HEK293 (cell line): ENCODE measurements around the gene MTHFSD.

Experiments
- CTCF ChIA-PET: fragments of 350-600 bp; formaldehyde crosslinking; extraction: SDS; loops from one replicate; lab custom pipeline; 2021; ENCODE audit warnings: antibody characterized with exemption; lab: Yijun Ruan, JAX
- POLR2A ChIA-PET: fragments of 300-600 bp; formaldehyde crosslinking; extraction: SDS; loops from one replicate; lab custom pipeline; 2020; ENCODE audit warnings: antibody characterized with exemption, inconsistent platforms; lab: Yijun Ruan, JAX
- H3K27ac ChIP-seq: fragments of 200-500 bp; sonication (Bioruptor generic); 2 replicates; pipeline ENCODE4 v1.5.1; 2014; ENCODE audit warnings: low read depth, low read length, control low read depth, inconsistent platforms; ENCODE audit errors: extremely low read depth
- H3K36me3 ChIP-seq, 2 experiments: fragments of 200-500 bp in 1 of 2; sonication (Bioruptor generic) in 1 of 2; 1 replicate in 1 of 2; 2 replicates in 1 of 2; pipeline ENCODE4 v1.5.1; 2014 to 2017; ENCODE audit warnings: inconsistent platforms in 2 of 2, low read length in 2 of 2; ENCODE audit not compliant: control insufficient read depth in 2 of 2, insufficient read depth in 1 of 2
- H3K4me1 ChIP-seq: fragments of 200-500 bp; sonication (Bioruptor generic); 2 replicates; pipeline ENCODE4 v1.5.1; 2014; ENCODE audit warnings: mild to moderate bottlenecking, low read length, inconsistent platforms; ENCODE audit not compliant: control insufficient read depth, insufficient read depth
- H3K4me3 ChIP-seq: 2 replicates; pipeline ENCODE4 v1.5.1; 2011; ENCODE audit warnings: low read depth, mild to moderate bottlenecking, control low read depth, low read length, moderate library complexity
- H3K9me3 ChIP-seq: fragments of 200-500 bp; sonication (Bioruptor generic); 2 replicates; pipeline ENCODE4 v1.5.1; 2014; ENCODE audit warnings: low read depth, low read length, inconsistent platforms; ENCODE audit not compliant: control insufficient read depth, insufficient read depth
- GLIS2 ChIP-seq: fragments of 450-650 bp; formaldehyde crosslinking; IDR thresholded peaks from 2 replicates; pipeline ENCODE4 v1.5.1; 2016; ENCODE audit warnings: missing biosample characterization, missing genetic modification characterization
- KLF16 ChIP-seq: fragments of 450-650 bp; formaldehyde crosslinking; IDR thresholded peaks from 2 replicates; pipeline ENCODE4 v1.5.1; 2017; ENCODE audit warnings: missing biosample characterization, missing genetic modification characterization
- PRDM1 ChIP-seq: fragments of 450-650 bp; formaldehyde crosslinking; IDR thresholded peaks from 2 replicates; pipeline ENCODE4; 2016; ENCODE audit warnings: missing biosample characterization, missing genetic modification characterization
- SETDB1 ChIP-seq: IDR thresholded peaks from one replicate; pipeline ENCODE4 v1.6.1; 2017; ENCODE audit warnings: mild to moderate bottlenecking, low read length, moderate library complexity, mixed read lengths; ENCODE audit not compliant: insufficient read length
- SP2 ChIP-seq: fragments of 450-650 bp; formaldehyde crosslinking; IDR thresholded peaks from 2 replicates; pipeline ENCODE4 v1.5.1; 2016; ENCODE audit warnings: missing biosample characterization, missing genetic modification characterization
- ZBTB17 ChIP-seq: fragments of 450-650 bp; formaldehyde crosslinking; IDR thresholded peaks from 2 replicates; pipeline ENCODE4 v1.5.1; 2016; ENCODE audit warnings: missing biosample characterization, missing genetic modification characterization
- ZBTB8A ChIP-seq: fragments of 450-650 bp; formaldehyde crosslinking; IDR thresholded peaks from 2 replicates; pipeline ENCODE4 v1.5.1; 2016; ENCODE audit warnings: missing biosample characterization, missing genetic modification characterization
- ZIC2 ChIP-seq: fragments of 450-650 bp; formaldehyde crosslinking; IDR thresholded peaks from 2 replicates; pipeline ENCODE4 v1.5.1; 2016; ENCODE audit warnings: missing biosample characterization, missing genetic modification characterization
- ZNF133 ChIP-seq: fragments of 450-650 bp; formaldehyde crosslinking; IDR thresholded peaks from 2 replicates; pipeline ENCODE4 v1.5.1; 2016; ENCODE audit warnings: missing biosample characterization, missing genetic modification characterization
- ZNF214 ChIP-seq: fragments of 450-650 bp; formaldehyde crosslinking; IDR thresholded peaks from 2 replicates; pipeline ENCODE4 v1.5.1; 2017; ENCODE audit warnings: missing biosample characterization, mild to moderate bottlenecking, missing genetic modification characterization, borderline replicate concordance
- ZNF23 ChIP-seq: fragments of 450-650 bp; formaldehyde crosslinking; IDR thresholded peaks from 2 replicates; pipeline ENCODE4 v1.5.1; 2016; ENCODE audit warnings: missing biosample characterization, missing genetic modification characterization, borderline replicate concordance
- ZNF239 ChIP-seq: fragments of 450-650 bp; formaldehyde crosslinking; IDR thresholded peaks from 2 replicates; pipeline ENCODE4 v1.5.1; 2016; ENCODE audit warnings: missing biosample characterization, missing genetic modification characterization
- ZNF274 ChIP-seq, 2 experiments: fragments of 200-500 bp in 1 of 2; fragments of 450-650 bp in 1 of 2; sonication (Bioruptor generic) in 1 of 2; formaldehyde crosslinking in 1 of 2; IDR thresholded peaks; 2 replicates each; pipeline versions ENCODE4 v1.5.1 to v1.6.1; 2014 to 2016; ENCODE audit warnings: borderline replicate concordance in 1 of 2, inconsistent platforms in 1 of 2, low read length in 1 of 2, missing biosample characterization in 1 of 2, missing genetic modification characterization in 1 of 2
- ZNF37A ChIP-seq: fragments of 450-650 bp; IDR thresholded peaks from 2 replicates; pipeline ENCODE4 v1.5.1; 2018; ENCODE audit warnings: missing biosample characterization, missing genetic modification characterization
- ZNF394 ChIP-seq: fragments of 450-650 bp; formaldehyde crosslinking; IDR thresholded peaks from 2 replicates; pipeline ENCODE4 v1.5.1; 2016; ENCODE audit warnings: missing biosample characterization, missing genetic modification characterization, mild to moderate bottlenecking, moderate library complexity, borderline replicate concordance
- ZNF521 ChIP-seq: fragments of 450-650 bp; formaldehyde crosslinking; IDR thresholded peaks from 2 replicates; pipeline ENCODE4 v1.5.1; 2017; ENCODE audit warnings: missing biosample characterization, mild to moderate bottlenecking, missing genetic modification characterization
- ZNF596 ChIP-seq: fragments of 450-650 bp; IDR thresholded peaks from 2 replicates; pipeline ENCODE4 v1.5.0; 2018; ENCODE audit warnings: missing biosample characterization, mild to moderate bottlenecking, missing genetic modification characterization, moderate library complexity
- ZNF623 ChIP-seq: fragments of 450-650 bp; formaldehyde crosslinking; IDR thresholded peaks from 2 replicates; pipeline ENCODE4 v1.5.1; 2016; ENCODE audit warnings: missing biosample characterization, missing genetic modification characterization
- ZNF670 ChIP-seq: fragments of 450-650 bp; formaldehyde crosslinking; IDR thresholded peaks from 2 replicates; pipeline ENCODE4 v1.5.1; 2016; ENCODE audit warnings: missing biosample characterization, missing genetic modification characterization, low read depth
- ZNF837 ChIP-seq: fragments of 450-650 bp; formaldehyde crosslinking; IDR thresholded peaks from 2 replicates; pipeline ENCODE4 v1.5.1; 2016; ENCODE audit warnings: missing biosample characterization, missing genetic modification characterization
- ZNF843 ChIP-seq: fragments of 450-650 bp; formaldehyde crosslinking; IDR thresholded peaks from 2 replicates; pipeline ENCODE4 v1.5.1; 2016; ENCODE audit warnings: missing biosample characterization, missing genetic modification characterization
- TF ChIP-seq, protein P1 (sequence below): fragments of 450-650 bp; formaldehyde crosslinking; IDR thresholded peaks from 2 replicates; pipeline ENCODE4 v1.5.0; 2017; ENCODE audit warnings: missing biosample characterization, missing genetic modification characterization, borderline replicate concordance
- TF ChIP-seq, protein P2 (sequence below): fragments of 450-650 bp; formaldehyde crosslinking; IDR thresholded peaks from 2 replicates; pipeline ENCODE4 v1.5.1; 2016; ENCODE audit warnings: missing biosample characterization, missing genetic modification characterization
- TF ChIP-seq, protein P3 (sequence below): fragments of 450-650 bp; formaldehyde crosslinking; IDR thresholded peaks from 2 replicates; pipeline ENCODE4 v1.5.1; 2016; ENCODE audit warnings: missing biosample characterization, missing genetic modification characterization

MTHFSD gene

DNA sequence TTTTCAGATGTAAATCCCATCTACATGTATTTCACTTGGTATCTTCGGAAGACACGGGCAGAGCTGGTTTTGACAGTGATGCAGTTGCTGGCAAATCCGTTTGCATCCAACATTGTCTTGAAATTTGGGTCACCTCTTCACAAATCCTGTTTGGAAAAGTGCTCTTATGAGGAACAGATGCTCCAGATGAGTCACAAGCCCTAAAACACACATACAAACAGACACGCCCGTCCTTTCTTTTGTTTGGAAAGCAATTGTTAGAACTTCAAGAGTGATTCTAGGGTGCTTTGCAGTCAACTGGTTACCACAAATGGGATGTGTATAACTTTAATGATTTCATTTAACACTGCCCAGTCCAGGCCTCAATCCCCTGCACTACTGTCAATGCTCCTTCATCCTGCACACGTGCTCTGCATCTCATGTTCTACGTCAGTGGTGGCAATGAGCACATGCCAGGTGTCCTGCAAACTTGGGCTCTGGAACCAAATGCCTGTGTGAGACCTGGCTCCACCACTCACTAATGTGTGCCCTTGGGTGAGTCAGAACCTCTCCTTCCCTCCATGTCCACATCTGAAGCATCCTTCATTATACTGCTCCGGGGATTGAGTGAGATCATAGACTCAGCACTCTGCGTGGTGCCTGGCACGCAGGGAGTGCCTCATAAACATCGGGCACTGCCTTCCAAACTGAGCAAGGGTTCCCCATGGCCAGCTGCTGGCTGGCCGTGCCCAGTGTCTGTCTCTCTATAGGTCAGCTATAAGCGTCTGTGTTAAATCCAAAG, 64.0 kb downstream of the MTHFSD start (continued):
- TF ChIP-seq ZNF214 (tag by site-specific recombination) (no peak), ZNF837 (no peak), SP2 (tag by site-specific recombination) (no peak), ZBTB17 (peak; percentile 37; the same call in 1 of the 2 replicates), ZNF521 (no peak), ZNF596 (tag by site-specific recombination) (no peak), ZNF670 (tag by site-specific recombination) (no peak)
- TF ChIP-seq, protein P1, sequence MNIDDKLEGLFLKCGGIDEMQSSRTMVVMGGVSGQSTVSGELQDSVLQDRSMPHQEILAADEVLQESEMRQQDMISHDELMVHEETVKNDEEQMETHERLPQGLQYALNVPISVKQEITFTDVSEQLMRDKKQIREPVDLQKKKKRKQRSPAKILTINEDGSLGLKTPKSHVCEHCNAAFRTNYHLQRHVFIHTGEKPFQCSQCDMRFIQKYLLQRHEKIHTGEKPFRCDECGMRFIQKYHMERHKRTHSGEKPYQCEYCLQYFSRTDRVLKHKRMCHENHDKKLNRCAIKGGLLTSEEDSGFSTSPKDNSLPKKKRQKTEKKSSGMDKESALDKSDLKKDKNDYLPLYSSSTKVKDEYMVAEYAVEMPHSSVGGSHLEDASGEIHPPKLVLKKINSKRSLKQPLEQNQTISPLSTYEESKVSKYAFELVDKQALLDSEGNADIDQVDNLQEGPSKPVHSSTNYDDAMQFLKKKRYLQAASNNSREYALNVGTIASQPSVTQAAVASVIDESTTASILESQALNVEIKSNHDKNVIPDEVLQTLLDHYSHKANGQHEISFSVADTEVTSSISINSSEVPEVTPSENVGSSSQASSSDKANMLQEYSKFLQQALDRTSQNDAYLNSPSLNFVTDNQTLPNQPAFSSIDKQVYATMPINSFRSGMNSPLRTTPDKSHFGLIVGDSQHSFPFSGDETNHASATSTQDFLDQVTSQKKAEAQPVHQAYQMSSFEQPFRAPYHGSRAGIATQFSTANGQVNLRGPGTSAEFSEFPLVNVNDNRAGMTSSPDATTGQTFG (tag by site-specific recombination), result no peak

DNA sequence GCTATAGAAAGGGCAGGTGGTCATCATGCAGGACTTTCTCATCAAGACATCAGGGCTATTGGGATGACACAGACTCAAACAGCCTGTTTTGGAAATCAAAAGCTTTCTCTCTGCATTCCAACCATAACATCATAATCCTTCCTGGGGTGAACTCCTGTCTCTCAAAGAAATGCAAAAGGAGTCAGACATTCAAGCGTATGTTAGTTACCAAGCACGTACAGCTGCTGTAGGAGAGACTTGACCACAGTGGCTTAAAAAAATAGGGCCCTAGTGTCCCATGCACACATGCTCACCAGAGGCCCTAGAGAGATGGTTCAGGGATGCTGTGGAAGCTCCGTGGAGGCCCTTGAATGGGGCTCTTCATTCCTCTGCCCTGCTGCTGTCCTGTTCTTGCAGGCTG, 69.3 kb downstream of the MTHFSD start:
- CTCF ChIA-PET, result interaction anchor here (1.0 kb wide), 1 partner anchor 9 kb away, joined by 4 read pairs; no protein-coding TSS in a partner anchor
- TF ChIP-seq KLF16 (tag by site-specific recombination) (no peak), ZNF394 (tag by site-specific recombination) (no peak), GLIS2 (tag by site-specific recombination) (no peak), ZNF23 (no peak), ZNF37A (tag by site-specific recombination) (no peak), ZBTB8A (no peak), ZNF843 (tag by site-specific recombination) (no peak), ZNF133 (tag by site-specific recombination) (no peak), ZNF274 (IDR thresholded peaks at IDR 0.05; ENCODE audit: low read length) (no peak), ZNF274 (tag by site-specific recombination; IDR thresholded peaks at IDR 0.05; ENCODE audit: borderline replicate concordance) (no peak), ZNF623 (no peak), ZIC2 (no peak), ZNF239 (tag by site-specific recombination) (no peak), PRDM1 (tag by site-specific recombination) (no peak), SETDB1 (no peak)
- TF ChIP-seq, protein P2, sequence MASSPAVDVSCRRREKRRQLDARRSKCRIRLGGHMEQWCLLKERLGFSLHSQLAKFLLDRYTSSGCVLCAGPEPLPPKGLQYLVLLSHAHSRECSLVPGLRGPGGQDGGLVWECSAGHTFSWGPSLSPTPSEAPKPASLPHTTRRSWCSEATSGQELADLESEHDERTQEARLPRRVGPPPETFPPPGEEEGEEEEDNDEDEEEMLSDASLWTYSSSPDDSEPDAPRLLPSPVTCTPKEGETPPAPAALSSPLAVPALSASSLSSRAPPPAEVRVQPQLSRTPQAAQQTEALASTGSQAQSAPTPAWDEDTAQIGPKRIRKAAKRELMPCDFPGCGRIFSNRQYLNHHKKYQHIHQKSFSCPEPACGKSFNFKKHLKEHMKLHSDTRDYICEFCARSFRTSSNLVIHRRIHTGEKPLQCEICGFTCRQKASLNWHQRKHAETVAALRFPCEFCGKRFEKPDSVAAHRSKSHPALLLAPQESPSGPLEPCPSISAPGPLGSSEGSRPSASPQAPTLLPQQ (tag by site-specific recombination), result no peak
- TF ChIP-seq, protein P3, sequence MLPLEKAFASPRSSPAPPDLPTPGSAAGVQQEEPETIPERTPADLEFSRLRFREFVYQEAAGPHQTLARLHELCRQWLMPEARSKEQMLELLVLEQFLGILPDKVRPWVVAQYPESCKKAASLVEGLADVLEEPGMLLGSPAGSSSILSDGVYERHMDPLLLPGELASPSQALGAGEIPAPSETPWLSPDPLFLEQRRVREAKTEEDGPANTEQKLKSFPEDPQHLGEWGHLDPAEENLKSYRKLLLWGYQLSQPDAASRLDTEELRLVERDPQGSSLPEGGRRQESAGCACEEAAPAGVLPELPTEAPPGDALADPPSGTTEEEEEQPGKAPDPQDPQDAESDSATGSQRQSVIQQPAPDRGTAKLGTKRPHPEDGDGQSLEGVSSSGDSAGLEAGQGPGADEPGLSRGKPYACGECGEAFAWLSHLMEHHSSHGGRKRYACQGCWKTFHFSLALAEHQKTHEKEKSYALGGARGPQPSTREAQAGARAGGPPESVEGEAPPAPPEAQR, result no peak
- Histone ChIP-seq H3K9me3 (no peaks in the 10 kb centered on the region), H3K27ac (no peak overlapping the region), H3K36me3 (peaks cover 0 to 12% of the 10 kb centered on the region in 2 experiments; a peak in 1 of 3 replicates), H3K4me1 (0 out of 2 replicates have a peak, but pooled peaks cover 2% of the 10 kb centered on the region), H3K4me3 (no peak overlapping the region)
- POLR2A ChIA-PET, result no interaction called here
